ENCODE results near the gene CDYL.
"Not testable (repeated sequence)": the region's sequence is repeated elsewhere in the genome, so short reads cannot be mapped to it uniquely, and the experiment has no call there.

The CDYL gene

GRCh38 chr6:4994741-4995140 is 218.5 kb downstream of the CDYL start:
- Histone ChIP-seq H3K27me3 (no peaks in the 10 kb centered on the region), H3K9me3 (no peaks in the 10 kb centered on the region), H3K4me3 (no peak overlapping the region), H3K27ac (no peak overlapping the region), H3K36me3 (peaks cover 12 to 47% (median 45%) of the 10 kb centered on the region in 3 donors), H3K4me1 (no peaks in the 10 kb centered on the region)
- TF ChIP-seq CTCF (IDR thresholded peaks at IDR 0.05), result no peak
- no peak for DNase-seq
- intact Hi-C loops (cut with DNase I; ENCODE audit: low total_unique reads), result no loop called here

- no peak for TF ChIP-seq CTCF (IDR thresholded peaks at IDR 0.05)
- H3K36me3 ChIP-seq, result peaks cover 12 to 64% (median 51%) of the 10 kb centered on the region in 3 donors
- H3K4me3 ChIP-seq, result no peak overlapping the region
- H3K4me1 ChIP-seq, result no peaks in the 10 kb centered on the region
- intact Hi-C loops (cut with DNase I; ENCODE audit: low total_unique reads), result no loop called here
- H3K27ac ChIP-seq, result no peak overlapping the region
- DNase-seq, result no peak
- H3K27me3 ChIP-seq, result no peaks in the 10 kb centered on the region
- no peaks in the 10 kb centered on the region for H3K9me3 ChIP-seq
Observed at GRCh38 chr6:4997862-4998261, 221.7 kb downstream of the CDYL start.

- Histone ChIP-seq H3K27me3 (no peaks in the 10 kb centered on the region), H3K4me1 (peaks cover 0 to 4% (median 3%) of the 10 kb centered on the region in 4 donors), H3K9me3 (no peaks in the 10 kb centered on the region), H3K4me3 (no peak overlapping the region), H3K36me3 (peaks cover 11 to 59% (median 48%) of the 10 kb centered on the region in 3 donors), H3K27ac (no peak overlapping the region)
- intact Hi-C loops (cut with DNase I; ENCODE audit: low total_unique reads), result no loop called here
- DNase-seq, result no peak
- no peak for TF ChIP-seq CTCF (IDR thresholded peaks at IDR 0.05)
Observed at GRCh38 chr6:4999586-4999985, 223.4 kb downstream of the CDYL start.

- peak; percentile 97 to 98 for DNase-seq
- Histone ChIP-seq H3K27ac (peak within 1 kb of the TSS; percentile 88 to 99), H3K4me3 (peak within 1 kb of the TSS; percentile 71 to 83), H3K4me1 (peaks cover 0 to 5% (median 4%) of the 10 kb centered on the region in 4 donors), H3K9me3 (no peaks in the 10 kb centered on the region), H3K27me3 (no peaks in the 10 kb centered on the region), H3K36me3 (peaks cover 0 to 19% (median 12%) of the 10 kb centered on the region in 3 donors)
- peak; percentile 75 to 93 for TF ChIP-seq CTCF (IDR thresholded peaks at IDR 0.05)
- intact Hi-C loops (cut with DNase I; ENCODE audit: low total_unique reads), result loop anchor here (5.0 kb wide), 1 partner anchor 351 kb away; no protein-coding TSS in a partner anchor
Observed at GRCh38 chr6:5003604-5004372, 227.6 kb downstream of the CDYL start, which contains the start of gene RPP40. Gene RPP40, minus strand, starts transcription at chr6:5004037. Its CDS starts 35 bp downstream, at chr6:5004002.

- peak overlapping the region; percentile 71 to 83 for H3K4me3 ChIP-seq
- no peaks in the 10 kb centered on the region for H3K9me3 ChIP-seq
- no peaks in the 10 kb centered on the region for H3K27me3 ChIP-seq
- H3K36me3 ChIP-seq, result peaks cover 0 to 19% (median 12%) of the 10 kb centered on the region in 3 donors
- peaks cover 0 to 5% (median 4%) of the 10 kb centered on the region in 4 donors for H3K4me1 ChIP-seq
- DNase-seq, result no peak
- no peak for TF ChIP-seq CTCF (IDR thresholded peaks at IDR 0.05)
- intact Hi-C loops (cut with DNase I; ENCODE audit: low total_unique reads), result loop anchor here (5.0 kb wide), 1 partner anchor 352 kb away; no protein-coding TSS in a partner anchor
- peak overlapping the region; percentile 88 to 99 for H3K27ac ChIP-seq
Observed at GRCh38 chr6:5004373-5005037, 228.3 kb downstream of the CDYL start.

- H3K27me3 ChIP-seq; H3K9me3 ChIP-seq; intact Hi-C loops (cut with DNase I; ENCODE audit: low total_unique reads); H3K4me3 ChIP-seq; DNase-seq; H3K4me1 ChIP-seq: not testable (repeated sequence)
- H3K36me3 ChIP-seq, result peaks cover 0 to 15% (median 12%) of the 10 kb centered on the region in 3 donors
- H3K27ac ChIP-seq, result peak overlapping the region in 1 of 2 donors; percentile 99
Observed at GRCh38 chr6:5005038-5005433, 228.8 kb downstream of the CDYL start.
